Measurements from ENCODE around the gene NUP98. TPM values are rescaled to one million over a fixed set of nuclear protein-coding genes. Genes with fewer than 3 reads are reported as not detected.

NUP98 gene
- total and polyA plus RNA-seq, 2 of the 13 experiments (the other 11 are each of a cell fraction or from before 2014, with no cell fraction given), result 76.6 to 85.3 TPM

GRCh38 chr11:3835751-3836150, 38.4 kb upstream of the NUP98 start:
- ATAC-seq, result no peak
- H3K79me2 ChIP-seq (ENCODE audit: insufficient read depth, low read length), result peaks cover 29% of the 10 kb centered on the region
- 90% methylated on average over 4 of the region's 4 CpGs for WGBS (ENCODE audit: low lambda C conversion rate)

More at GRCh38 chr11:3835751-3836150, 38.4 kb upstream of the NUP98 start:
- no peaks in the 10 kb centered on the region; a peak in 1 of 5 replicates for H3K27me3 ChIP-seq (ENCODE audit: control insufficient read depth in 1 of 2, insufficient read depth in 2 of 2, low read length in 2 of 2)
- intact Hi-C loops (cut with micrococcal nuclease; ENCODE audit: unreplicated experiment), result no loop called here
- H3K9me3 ChIP-seq (ENCODE audit: low read length), result no peaks in the 10 kb centered on the region
- ChIA-PET POLR2A (no interaction called here), CTCF (ENCODE audit: low intra/inter-chr PET ratio, low total read pairs) (no interaction called here)
- no peak overlapping the region for H2AFZ ChIP-seq (ENCODE audit: low read length)
- in situ Hi-C loops (cut with HindIII; ENCODE audit: extremely low pct_ligation_motif_present, low pct_unique_long_range_greater_than_20kb), result no loop called here
- H3K27ac ChIP-seq (ENCODE audit: extremely low read length, insufficient read depth, low read length), result no peak overlapping the region
- no peak overlapping the region for H3K4me2 ChIP-seq (ENCODE audit: low read depth, low read length)
- H3K4me3 ChIP-seq (replicated peaks in 1 of 3; ENCODE audit: insufficient read depth in 1 of 3, low read depth in 2 of 3, low read length in 3 of 3), result no peak overlapping the region
- DNase-seq (ENCODE audit: low spot score) (no peak), FAIRE-seq (no peak)
- H3K9ac ChIP-seq (ENCODE audit: insufficient read depth, low read depth, low read length), result no peak overlapping the region
- H3K4me1 ChIP-seq (ENCODE audit: insufficient read depth, low read length), result peaks cover 63% of the 10 kb centered on the region
- H3K36me3 ChIP-seq (replicated peaks in 1 of 2; ENCODE audit: control insufficient read depth in 1 of 2, insufficient read depth in 2 of 2, low read length in 2 of 2), result peaks cover 2 to 7% of the 10 kb centered on the region in 2 experiments; a peak in 4 of 5 replicates
- no TSS peak for BruUV-seq (replicated peaks)
- TF ChIP-seq ZFAT (CRISPR knock-in tag; conservative IDR thresholded peaks at IDR 0.05) (no peak), ZNF780A (CRISPR knock-in tag; IDR thresholded peaks at IDR 0.05) (no peak), ZMAT5 (CRISPR knock-in tag; IDR thresholded peaks at IDR 0.05; ENCODE audit: borderline replicate concordance, low read depth) (no peak), ZNF720 (CRISPR knock-in tag; IDR thresholded peaks at IDR 0.05) (no peak), NFE2L1 (CRISPR knock-in tag; IDR thresholded peaks at IDR 0.05; ENCODE audit: borderline replicate concordance) (no peak), TEAD2 (CRISPR knock-in tag; IDR thresholded peaks at IDR 0.05) (no peak), ZNF382 (CRISPR knock-in tag; IDR thresholded peaks at IDR 0.05; ENCODE audit: borderline replicate concordance) (no peak), ZFX (CRISPR knock-in tag; IDR thresholded peaks at IDR 0.05; ENCODE audit: low read depth) (no peak), ZNF616 (CRISPR knock-in tag; IDR thresholded peaks at IDR 0.05; ENCODE audit: low read depth) (no peak), ZSCAN25 (CRISPR knock-in tag; IDR thresholded peaks at IDR 0.05) (no peak), SNAI1 (CRISPR knock-in tag; IDR thresholded peaks at IDR 0.05; ENCODE audit: borderline replicate concordance) (no peak), PLRG1 (conservative IDR thresholded peaks at IDR 0.05) (no peak), NRL (CRISPR knock-in tag; IDR thresholded peaks at IDR 0.05; ENCODE audit: borderline replicate concordance) (no peak), ZHX2 (IDR thresholded peaks at IDR 0.05; ENCODE audit: low read depth) (no peak), ZHX2 (CRISPR knock-in tag; IDR thresholded peaks at IDR 0.05; ENCODE audit: borderline replicate concordance) (no peak), CCDC6 (CRISPR knock-in tag; IDR thresholded peaks at IDR 0.05) (no peak), RARG (CRISPR knock-in tag; IDR thresholded peaks at IDR 0.05; ENCODE audit: low read depth) (no peak), MXI1 (IDR thresholded peaks at IDR 0.05; ENCODE audit: borderline replicate concordance, low read depth, low read length) (no peak), MIER2 (CRISPR knock-in tag; IDR thresholded peaks at IDR 0.05) (no peak)
- TF ChIP-seq, protein P1, sequence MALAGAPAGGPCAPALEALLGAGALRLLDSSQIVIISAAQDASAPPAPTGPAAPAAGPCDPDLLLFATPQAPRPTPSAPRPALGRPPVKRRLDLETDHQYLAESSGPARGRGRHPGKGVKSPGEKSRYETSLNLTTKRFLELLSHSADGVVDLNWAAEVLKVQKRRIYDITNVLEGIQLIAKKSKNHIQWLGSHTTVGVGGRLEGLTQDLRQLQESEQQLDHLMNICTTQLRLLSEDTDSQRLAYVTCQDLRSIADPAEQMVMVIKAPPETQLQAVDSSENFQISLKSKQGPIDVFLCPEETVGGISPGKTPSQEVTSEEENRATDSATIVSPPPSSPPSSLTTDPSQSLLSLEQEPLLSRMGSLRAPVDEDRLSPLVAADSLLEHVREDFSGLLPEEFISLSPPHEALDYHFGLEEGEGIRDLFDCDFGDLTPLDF (CRISPR knock-in tag; IDR thresholded peaks at IDR 0.05), result no peak
- H4K20me1 ChIP-seq (ENCODE audit: insufficient read depth, low read length), result peaks cover 5% of the 10 kb centered on the region; the same call in 1 of the 2 replicates
